GM18508 (cell line): ENCODE data around the gene RGP1.

Source experiments
- ATAC-seq: cut with Tn5 transposase; IDR thresholded peaks from one replicate; pipeline ENCODE4 v1.9.1; 2021; ENCODE audit warnings: moderate number of reproducible peaks; ENCODE audit not compliant: insufficient read depth, unreplicated experiment

Gene RGP1

GRCh38 chr9:35766997-35767396 is 17.9 kb downstream of the RGP1 start:
- ATAC-seq = no peak

GRCh38 chr9:35767458-35767857 is 18.4 kb downstream of the RGP1 start:
- no peak for ATAC-seq

GRCh38 chr9:35769763-35770162 is 20.7 kb downstream of the RGP1 start:
- no peak for ATAC-seq

GRCh38 chr9:35771075-35771433 is 22.0 kb downstream of the RGP1 start:
- no peak for ATAC-seq

- no peak for ATAC-seq
Measured at GRCh38 chr9:35771534-35771933, 22.4 kb downstream of the RGP1 start.

- no peak for ATAC-seq
Measured at GRCh38 chr9:35771943-35772342, 22.9 kb downstream of the RGP1 start.

- no peak for ATAC-seq
Measured at GRCh38 chr9:35774907-35775635, 26.0 kb downstream of the RGP1 start.

- no peak for ATAC-seq
Measured at GRCh38 chr9:35776018-35776417, 26.9 kb downstream of the RGP1 start.

GRCh38 chr9:35778496-35778895 is 29.4 kb downstream of the RGP1 start:
- ATAC-seq = no peak

- no peak for ATAC-seq
Measured at GRCh38 chr9:35781066-35781465, 32.0 kb downstream of the RGP1 start.

GRCh38 chr9:35783418-35783817 is 34.3 kb downstream of the RGP1 start:
- ATAC-seq = no peak

GRCh38 chr9:35789541-35789940 is 40.5 kb downstream of the RGP1 start:
- no peak for ATAC-seq

- ATAC-seq = no peak
Measured at GRCh38 chr9:35790025-35790384, 40.9 kb downstream of the RGP1 start.

GRCh38 chr9:35790385-35791296 is 41.6 kb downstream of the RGP1 start:
- no peak for ATAC-seq

GRCh38 chr9:35791297-35791921 is 42.3 kb downstream of the RGP1 start, which contains the start of gene NPR2:
NPR2 (plus strand) TSS chr9:35791591; CDS start chr9:35792409, 818 bp downstream.
- no peak for ATAC-seq

GRCh38 chr9:35792024-35792813 is 43.1 kb downstream of the RGP1 start:
- no peak for ATAC-seq

GRCh38 chr9:35792826-35793225 is 43.7 kb downstream of the RGP1 start:
- no peak for ATAC-seq

GRCh38 chr9:35793461-35793860 is 44.4 kb downstream of the RGP1 start:
- no peak for ATAC-seq

- no peak for ATAC-seq
Measured at GRCh38 chr9:35795695-35796094, 46.6 kb downstream of the RGP1 start.
